ENCODE measurements around the gene KCNN3. TPM values are rescaled to one million over a fixed set of nuclear protein-coding genes. Genes with fewer than 3 reads are reported as not detected.

KCNN3 gene
- total and polyA plus RNA-seq, 2 of the 8 experiments (the other 6 are each of a cell fraction or from before 2014, with no cell fraction given), result 2.8 to 3.7 TPM

GRCh38 chr1:154780541-154780940 lies 89.5 kb downstream of the KCNN3 start (continued):
- TF ChIP-seq RXRA (IDR thresholded peaks at IDR 0.05; ENCODE audit: insufficient read depth, low read depth, low read length), result no peak
